GM06990 (cell line): Measurements from ENCODE around the gene SRGAP3.
A peak's percentile ranks its signal among the peaks of the same experiment; 100 is the strongest.

Source experiments
- DNase-seq: peaks from one replicate; pipeline ENCODE4 v3.0.0-alpha.2; 2011; ENCODE audit not compliant: insufficient read length; ENCODE audit errors: extremely low read depth
- H3K27me3 ChIP-seq: replicated peaks from 2 replicates; pipeline ENCODE4 v1.6.0; 2011; ENCODE audit warnings: low read length; ENCODE audit not compliant: control insufficient read depth, insufficient read depth
- H3K36me3 ChIP-seq: 2 replicates; pipeline ENCODE4 v1.5.1; 2011; ENCODE audit warnings: low read length; ENCODE audit not compliant: control insufficient read depth, insufficient read depth
- H3K4me3 ChIP-seq: replicated peaks from 2 replicates; pipeline ENCODE4 v1.5.1; 2011; ENCODE audit warnings: low read depth, mild to moderate bottlenecking, control low read depth, low read length
- TF ChIP-seq, protein P1 (sequence below): IDR thresholded peaks from 2 replicates; pipeline ENCODE4 v1.5.1; 2011; ENCODE audit warnings: low read length, control low read depth, mild to moderate bottlenecking, inconsistent platforms; ENCODE audit not compliant: insufficient read depth, poor library complexity, severe bottlenecking

SRGAP3 gene

DNA sequence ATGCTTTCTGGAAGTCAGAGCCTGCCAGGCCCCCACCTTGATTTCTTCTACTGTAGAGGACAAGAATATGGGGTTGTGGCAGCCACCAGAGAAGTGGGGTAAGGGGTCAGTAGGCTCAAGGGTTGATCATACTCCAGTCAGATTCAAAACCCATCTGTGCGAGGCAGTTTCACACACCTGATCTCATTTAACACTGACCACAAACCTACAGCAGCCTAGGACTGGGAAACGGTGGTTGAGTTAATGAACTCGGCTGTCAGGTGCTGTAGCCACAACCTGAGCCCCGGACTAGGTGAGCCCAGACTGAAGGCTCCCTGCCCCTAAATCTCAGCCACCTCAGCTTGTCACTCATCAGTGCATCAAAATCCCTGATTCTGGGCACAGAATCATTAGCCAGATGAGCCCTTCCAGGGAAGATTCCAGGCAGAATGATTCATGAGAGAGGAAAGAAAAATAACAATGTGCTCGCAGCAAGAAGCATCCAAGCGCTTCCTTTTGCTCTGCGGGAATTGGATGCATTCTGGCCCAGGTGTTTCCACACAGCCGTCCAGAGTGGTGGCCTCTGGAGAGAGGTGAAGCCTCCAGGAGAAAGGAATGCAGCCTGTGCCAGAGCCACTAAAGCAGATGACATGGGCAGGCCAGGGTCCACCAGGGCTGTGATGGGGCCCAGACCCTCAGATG is 102.1 kb downstream of the SRGAP3 start:
- Histone ChIP-seq H3K4me3 (no peak overlapping the region), H3K36me3 (no peaks in the 10 kb centered on the region; the same call in 1 of the 2 replicates), H3K27me3 (no peaks in the 10 kb centered on the region)
- TF ChIP-seq, protein P1, sequence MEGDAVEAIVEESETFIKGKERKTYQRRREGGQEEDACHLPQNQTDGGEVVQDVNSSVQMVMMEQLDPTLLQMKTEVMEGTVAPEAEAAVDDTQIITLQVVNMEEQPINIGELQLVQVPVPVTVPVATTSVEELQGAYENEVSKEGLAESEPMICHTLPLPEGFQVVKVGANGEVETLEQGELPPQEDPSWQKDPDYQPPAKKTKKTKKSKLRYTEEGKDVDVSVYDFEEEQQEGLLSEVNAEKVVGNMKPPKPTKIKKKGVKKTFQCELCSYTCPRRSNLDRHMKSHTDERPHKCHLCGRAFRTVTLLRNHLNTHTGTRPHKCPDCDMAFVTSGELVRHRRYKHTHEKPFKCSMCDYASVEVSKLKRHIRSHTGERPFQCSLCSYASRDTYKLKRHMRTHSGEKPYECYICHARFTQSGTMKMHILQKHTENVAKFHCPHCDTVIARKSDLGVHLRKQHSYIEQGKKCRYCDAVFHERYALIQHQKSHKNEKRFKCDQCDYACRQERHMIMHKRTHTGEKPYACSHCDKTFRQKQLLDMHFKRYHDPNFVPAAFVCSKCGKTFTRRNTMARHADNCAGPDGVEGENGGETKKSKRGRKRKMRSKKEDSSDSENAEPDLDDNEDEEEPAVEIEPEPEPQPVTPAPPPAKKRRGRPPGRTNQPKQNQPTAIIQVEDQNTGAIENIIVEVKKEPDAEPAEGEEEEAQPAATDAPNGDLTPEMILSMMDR = no peak
- no peak for DNase-seq

DNA sequence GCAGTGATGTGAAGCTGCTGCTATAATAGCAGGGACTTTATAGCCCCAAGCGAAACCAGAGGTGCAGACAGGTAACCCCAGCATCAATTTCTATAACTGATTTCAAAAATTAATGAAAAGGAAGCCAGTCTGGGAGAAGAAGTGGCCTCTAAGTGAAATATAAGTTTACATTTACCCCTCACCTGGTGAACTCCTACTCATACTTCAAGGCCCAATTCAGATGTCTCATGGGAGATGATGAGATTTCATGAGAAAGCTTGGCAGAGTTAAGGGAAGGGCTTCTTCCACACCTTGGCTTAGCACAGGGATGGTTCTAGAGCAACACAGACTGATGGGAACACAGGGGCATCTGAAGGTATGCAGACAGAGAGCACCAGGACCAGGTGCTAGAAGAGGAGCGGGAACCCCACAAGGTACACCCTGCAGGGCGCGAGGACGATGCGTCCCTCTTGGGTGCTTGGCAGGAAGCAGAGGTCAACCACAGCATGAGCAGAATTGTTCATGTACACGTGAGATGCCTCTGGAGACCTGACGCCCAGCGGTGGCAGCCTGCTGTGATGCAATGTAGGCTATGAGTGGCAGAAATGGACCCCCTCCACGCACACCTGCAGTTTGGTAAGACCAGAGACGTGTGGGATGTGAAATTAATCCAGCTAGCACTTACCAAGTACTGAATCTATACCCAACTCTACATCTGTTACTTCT is 102.9 kb downstream of the SRGAP3 start:
- H3K27me3 ChIP-seq = no peaks in the 10 kb centered on the region
- peak; percentile 28 for DNase-seq
- H3K36me3 ChIP-seq = no peaks in the 10 kb centered on the region; the same call in 1 of the 2 replicates
- TF ChIP-seq, protein P1 = no peak
- no peak overlapping the region for H3K4me3 ChIP-seq

DNA sequence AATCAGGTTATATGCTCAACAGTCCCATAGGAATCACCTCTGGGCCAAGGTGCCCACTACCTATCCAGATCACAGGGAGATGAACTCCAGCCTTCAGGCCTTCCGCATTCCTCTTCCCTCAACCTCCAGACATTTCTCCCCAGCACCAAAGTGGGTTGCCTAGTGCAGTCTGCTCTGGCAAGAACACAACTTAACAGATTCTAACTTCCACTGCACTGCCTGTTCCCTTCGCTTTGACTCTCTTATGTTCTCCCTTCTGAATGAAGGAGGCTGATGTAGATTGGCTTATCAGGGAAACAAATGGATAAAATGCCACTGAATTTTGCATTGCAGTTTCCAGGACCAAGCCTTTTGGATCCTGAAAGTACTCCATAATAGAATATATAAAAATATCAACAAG is 106.3 kb downstream of the SRGAP3 start:
- H3K4me3 ChIP-seq = no peak overlapping the region
- TF ChIP-seq, protein P1 = no peak
- DNase-seq = no peak
- H3K27me3 ChIP-seq = no peaks in the 10 kb centered on the region; the same call in 1 of the 2 replicates
- no peaks in the 10 kb centered on the region for H3K36me3 ChIP-seq

DNA sequence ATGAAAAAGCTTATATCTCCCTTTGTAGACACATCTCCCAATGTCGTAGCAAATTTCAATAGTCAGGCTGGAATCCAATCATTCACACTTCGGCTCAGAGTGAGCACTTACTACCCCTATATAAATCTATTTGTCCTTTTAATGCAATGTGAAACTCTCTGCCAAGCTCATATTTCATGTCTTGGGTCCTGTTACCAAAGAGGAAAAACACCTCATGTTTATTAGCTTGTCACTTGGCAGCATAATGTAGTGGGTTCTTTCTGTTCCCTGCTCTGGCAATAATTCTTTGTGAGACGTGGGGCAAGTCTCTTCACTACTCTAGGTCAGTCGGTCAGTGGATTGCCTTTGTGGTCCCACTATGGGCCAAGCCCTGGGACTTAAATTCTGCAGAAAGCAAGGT is 107.1 kb downstream of the SRGAP3 start:
- H3K4me3 ChIP-seq = no peak overlapping the region
- no peaks in the 10 kb centered on the region; the same call in 1 of the 2 replicates for H3K27me3 ChIP-seq
- no peaks in the 10 kb centered on the region for H3K36me3 ChIP-seq
- TF ChIP-seq, protein P1 = no peak
- DNase-seq = no peak

DNA sequence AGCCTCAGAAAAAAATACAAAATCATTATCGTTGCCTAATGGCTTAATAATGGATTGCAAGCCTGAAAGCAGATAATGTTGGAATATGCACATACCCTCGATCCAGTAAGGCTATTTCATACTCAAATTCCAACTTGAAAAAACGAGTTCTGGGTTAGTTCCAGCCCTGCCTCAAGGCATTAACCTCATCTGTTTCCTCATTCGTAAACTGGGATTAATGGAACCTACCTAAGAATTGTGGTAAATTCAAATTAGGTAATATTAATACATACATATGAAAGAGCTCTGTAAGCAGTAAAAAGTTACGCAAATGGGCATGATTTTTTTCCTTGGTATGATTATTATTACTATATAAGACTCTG is 107.5 kb downstream of the SRGAP3 start:
- Histone ChIP-seq H3K27me3 (no peaks in the 10 kb centered on the region; the same call in none of the 2 replicates), H3K4me3 (no peak overlapping the region), H3K36me3 (no peaks in the 10 kb centered on the region)
- TF ChIP-seq, protein P1 = no peak
- DNase-seq = no peak
